ENCODE results near the gene PTPRG. TPM values are rescaled to one million over a fixed set of nuclear protein-coding genes. Genes with fewer than 3 reads are reported as not detected.

PTPRG gene
- total and polyA plus RNA-seq, 2 experiments from 2014 or later: 8.5 to 34.9 TPM

- no peak for DNase-seq (ENCODE audit: low spot score)
- Histone ChIP-seq H3K36me3 (replicated peaks; ENCODE audit: insufficient read depth, low read depth) (no peaks in the 10 kb centered on the region), H4K20me1 (ENCODE audit: insufficient read depth, poor library complexity, severe bottlenecking) (no peaks in the 10 kb centered on the region), H3K4me2 (no peak overlapping the region), H3K27ac (peak overlapping the region; percentile 33), H3K79me2 (peaks cover 47% of the 10 kb centered on the region), H3K27me3 (no peaks in the 10 kb centered on the region), H3K4me1 (ENCODE audit: insufficient read depth) (peaks cover 11% of the 10 kb centered on the region), H3K9me2 (replicated peaks; ENCODE audit: insufficient read depth) (no peaks in the 10 kb centered on the region), H3K4me3 (no peak overlapping the region), H3K9me3 (ENCODE audit: low read depth) (no peaks in the 10 kb centered on the region), H2AFZ (no peak overlapping the region)
- TF ChIP-seq, protein P1, sequence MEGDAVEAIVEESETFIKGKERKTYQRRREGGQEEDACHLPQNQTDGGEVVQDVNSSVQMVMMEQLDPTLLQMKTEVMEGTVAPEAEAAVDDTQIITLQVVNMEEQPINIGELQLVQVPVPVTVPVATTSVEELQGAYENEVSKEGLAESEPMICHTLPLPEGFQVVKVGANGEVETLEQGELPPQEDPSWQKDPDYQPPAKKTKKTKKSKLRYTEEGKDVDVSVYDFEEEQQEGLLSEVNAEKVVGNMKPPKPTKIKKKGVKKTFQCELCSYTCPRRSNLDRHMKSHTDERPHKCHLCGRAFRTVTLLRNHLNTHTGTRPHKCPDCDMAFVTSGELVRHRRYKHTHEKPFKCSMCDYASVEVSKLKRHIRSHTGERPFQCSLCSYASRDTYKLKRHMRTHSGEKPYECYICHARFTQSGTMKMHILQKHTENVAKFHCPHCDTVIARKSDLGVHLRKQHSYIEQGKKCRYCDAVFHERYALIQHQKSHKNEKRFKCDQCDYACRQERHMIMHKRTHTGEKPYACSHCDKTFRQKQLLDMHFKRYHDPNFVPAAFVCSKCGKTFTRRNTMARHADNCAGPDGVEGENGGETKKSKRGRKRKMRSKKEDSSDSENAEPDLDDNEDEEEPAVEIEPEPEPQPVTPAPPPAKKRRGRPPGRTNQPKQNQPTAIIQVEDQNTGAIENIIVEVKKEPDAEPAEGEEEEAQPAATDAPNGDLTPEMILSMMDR (IDR thresholded peaks at IDR 0.05; ENCODE audit: poor library complexity): no peak
- TF ChIP-seq EZH2phosphoT487 (IDR thresholded peaks at IDR 0.05; ENCODE audit: low read depth, severe bottlenecking, unreplicated experiment) (no peak), EZH2 (IDR thresholded peaks at IDR 0.05; ENCODE audit: borderline replicate concordance) (no peak)
- WGBS (ENCODE audit: low lambda C conversion rate, missing lambda C conversion rate): 93% methylated on average over 11 of the region's 11 CpGs
Observed at GRCh38 chr3:61683549-61684236, 122.3 kb downstream of the PTPRG start.

GRCh38 chr3:61684386-61684785, 123.0 kb downstream of the PTPRG start:
- peaks cover 13% of the 10 kb centered on the region for H3K4me1 ChIP-seq (ENCODE audit: insufficient read depth)
- no peaks in the 10 kb centered on the region for H3K9me3 ChIP-seq (ENCODE audit: low read depth)
- no peak overlapping the region for H3K27ac ChIP-seq
- no peaks in the 10 kb centered on the region for H3K27me3 ChIP-seq
- TF ChIP-seq EZH2phosphoT487 (IDR thresholded peaks at IDR 0.05; ENCODE audit: low read depth, severe bottlenecking, unreplicated experiment) (no peak), EZH2 (IDR thresholded peaks at IDR 0.05; ENCODE audit: borderline replicate concordance) (no peak)
- TF ChIP-seq, protein P1 (IDR thresholded peaks at IDR 0.05; ENCODE audit: poor library complexity): no peak
- WGBS (ENCODE audit: low lambda C conversion rate, missing lambda C conversion rate): 61% methylated on average over 3 of the region's 3 CpGs
- H2AFZ ChIP-seq: no peak overlapping the region
- DNase-seq (ENCODE audit: low spot score): no peak
- no peaks in the 10 kb centered on the region for H3K36me3 ChIP-seq (replicated peaks; ENCODE audit: insufficient read depth, low read depth)
- H3K79me2 ChIP-seq: peaks cover 48% of the 10 kb centered on the region
- no peaks in the 10 kb centered on the region for H3K9me2 ChIP-seq (replicated peaks; ENCODE audit: insufficient read depth)
- H3K4me3 ChIP-seq: no peak overlapping the region
- no peaks in the 10 kb centered on the region for H4K20me1 ChIP-seq (ENCODE audit: insufficient read depth, poor library complexity, severe bottlenecking)
- no peak overlapping the region for H3K4me2 ChIP-seq

DNA sequence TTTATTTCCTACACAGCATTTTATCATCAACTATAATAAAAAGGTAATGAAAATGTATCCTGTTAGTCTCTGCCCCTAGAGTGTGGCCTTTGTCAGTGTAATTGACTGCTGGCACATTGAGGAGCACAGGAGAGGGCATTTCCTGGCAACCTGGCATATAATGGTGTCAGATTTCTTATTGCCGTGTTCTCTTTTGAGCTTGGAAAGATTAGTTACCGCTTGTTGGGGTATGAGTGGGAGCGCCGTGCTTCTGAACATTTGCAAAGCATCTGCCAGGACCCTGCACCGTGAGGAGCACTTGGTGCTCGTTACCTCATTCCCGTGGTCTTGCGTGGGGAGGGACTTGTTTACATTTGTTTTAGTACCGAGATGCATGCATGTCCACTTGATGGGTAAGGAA, 124.4 kb downstream of the PTPRG start:
- no peak overlapping the region for H3K4me3 ChIP-seq
- DNase-seq (ENCODE audit: low spot score): no peak
- TF ChIP-seq EZH2phosphoT487 (IDR thresholded peaks at IDR 0.05; ENCODE audit: low read depth, severe bottlenecking, unreplicated experiment) (no peak), EZH2 (IDR thresholded peaks at IDR 0.05; ENCODE audit: borderline replicate concordance) (no peak)
- TF ChIP-seq, protein P1 (IDR thresholded peaks at IDR 0.05; ENCODE audit: poor library complexity): no peak
- H3K4me1 ChIP-seq (ENCODE audit: insufficient read depth): peaks cover 13% of the 10 kb centered on the region
- H3K9me3 ChIP-seq (ENCODE audit: low read depth): no peaks in the 10 kb centered on the region
- no peak overlapping the region for H2AFZ ChIP-seq
- H3K4me2 ChIP-seq: no peak overlapping the region
- H3K27me3 ChIP-seq: no peaks in the 10 kb centered on the region
- no peak overlapping the region for H3K27ac ChIP-seq
- H3K9me2 ChIP-seq (replicated peaks; ENCODE audit: insufficient read depth): no peaks in the 10 kb centered on the region
- H3K79me2 ChIP-seq: peaks cover 42% of the 10 kb centered on the region
- 68% methylated on average over 9 of the region's 9 CpGs for WGBS (ENCODE audit: low lambda C conversion rate, missing lambda C conversion rate)
- H4K20me1 ChIP-seq (ENCODE audit: insufficient read depth, poor library complexity, severe bottlenecking): no peaks in the 10 kb centered on the region
- no peaks in the 10 kb centered on the region for H3K36me3 ChIP-seq (replicated peaks; ENCODE audit: insufficient read depth, low read depth)
